Muscle layer of duodenum (tissue), 2 donors: ENCODE measurements around the gene CEP85.

Experiments
- H3K27ac ChIP-seq: one replicate; pipeline ENCODE4 v1.7.0; 2013; ENCODE audit warnings: mild to moderate bottlenecking, low read length
- H3K27me3 ChIP-seq: one replicate; pipeline ENCODE4 v1.7.0; 2013; ENCODE audit warnings: low read depth, mild to moderate bottlenecking, control low read depth, low read length
- H3K36me3 ChIP-seq, 2 donors: one replicate each; pipeline ENCODE4 v1.7.0; 2013; ENCODE audit warnings: low read length in 2 of 2, control low read depth in 1 of 2, mild to moderate bottlenecking in 1 of 2; ENCODE audit not compliant: insufficient read depth in 2 of 2, control insufficient read depth in 1 of 2
- H3K4me1 ChIP-seq, 2 donors: one replicate each; pipeline ENCODE4 v1.7.0; 2013; ENCODE audit warnings: low read length in 2 of 2, mild to moderate bottlenecking in 2 of 2, control low read depth in 1 of 2, moderate library complexity in 1 of 2; ENCODE audit not compliant: insufficient read depth in 2 of 2, control insufficient read depth in 1 of 2
- H3K4me3 ChIP-seq, 2 donors: one replicate each; pipeline ENCODE4 v1.7.0; 2013; ENCODE audit warnings: low read length in 2 of 2, low read depth in 1 of 2, mild to moderate bottlenecking in 1 of 2
- H3K9me3 ChIP-seq, 2 donors: one replicate each; pipeline ENCODE4 v1.7.0; 2013; ENCODE audit warnings: low read length in 2 of 2, control low read depth in 1 of 2, mild to moderate bottlenecking in 1 of 2; ENCODE audit not compliant: control insufficient read depth in 1 of 2
- donor health status: healthy.

CEP85 gene

DNA sequence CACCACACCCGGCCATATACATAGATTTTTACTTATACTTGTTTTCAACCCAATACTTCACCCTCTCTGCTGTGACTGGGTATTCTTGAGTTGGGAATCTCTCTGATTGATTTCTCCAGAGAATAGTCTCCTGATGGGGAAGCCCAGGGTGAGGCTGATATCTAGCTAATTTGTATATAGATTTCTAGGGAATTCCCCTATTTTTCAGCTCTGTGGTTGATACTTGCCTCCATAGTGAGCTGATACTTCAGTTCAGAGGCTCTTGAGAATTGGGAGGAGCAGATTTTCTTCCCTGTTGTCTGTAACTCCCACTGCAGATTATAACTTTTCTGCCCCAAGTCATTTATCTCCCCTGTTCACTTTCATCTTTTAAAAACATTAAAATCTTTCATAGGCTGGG is 31.4 kb downstream of the CEP85 start:
- H3K27ac ChIP-seq: no peak overlapping the region
- no peaks in the 10 kb centered on the region for H3K9me3 ChIP-seq
- no peaks in the 10 kb centered on the region for H3K4me1 ChIP-seq
- H3K4me3 ChIP-seq: no peak overlapping the region
- H3K36me3 ChIP-seq: peaks cover 5 to 22% of the 10 kb centered on the region in 2 donors
- no peaks in the 10 kb centered on the region for H3K27me3 ChIP-seq

DNA sequence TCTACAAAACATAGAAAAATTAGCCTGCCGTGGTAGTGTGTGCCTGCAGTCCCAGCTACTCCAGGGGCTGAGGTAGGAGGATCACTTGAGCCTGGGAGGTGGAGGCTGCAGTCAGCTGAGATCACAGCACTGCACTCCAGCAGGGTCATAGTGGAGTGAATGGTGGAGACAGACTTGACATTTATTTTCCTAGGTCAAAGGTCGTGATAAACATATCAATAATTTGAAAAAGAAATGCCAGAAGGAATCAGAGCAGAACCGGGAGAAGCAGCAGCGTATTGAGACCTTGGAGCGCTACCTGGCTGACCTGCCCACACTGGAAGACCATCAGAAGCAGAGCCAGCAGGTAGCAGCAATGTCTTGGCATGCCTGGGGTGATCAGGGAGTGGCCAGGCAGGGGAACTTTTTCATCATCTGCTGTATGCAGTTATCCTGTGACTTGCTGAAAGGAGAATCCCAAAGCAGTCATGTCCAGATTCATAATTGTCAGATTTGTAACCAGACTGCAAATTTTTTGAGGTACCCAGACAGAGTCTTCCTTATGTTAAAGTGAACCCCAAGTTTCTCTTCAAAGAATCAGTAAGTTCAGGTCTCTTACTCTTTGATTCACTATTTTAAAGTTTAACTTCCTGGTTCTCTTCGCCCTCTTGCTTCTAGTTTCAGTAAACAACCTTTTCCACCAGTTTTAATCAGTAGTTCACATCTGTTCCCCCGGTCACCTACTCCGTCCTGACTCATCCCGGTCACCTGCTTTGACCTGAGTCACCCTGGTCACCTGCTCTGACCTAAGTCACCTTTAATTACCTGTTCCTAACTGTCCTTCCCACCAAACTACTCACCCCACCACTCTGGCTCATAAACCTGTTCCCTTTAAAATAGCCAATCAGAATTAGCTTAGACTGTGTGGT is 34.5 kb downstream of the CEP85 start:
- Histone ChIP-seq H3K4me1 (no peaks in the 10 kb centered on the region), H3K27ac (no peak overlapping the region), H3K27me3 (no peaks in the 10 kb centered on the region), H3K36me3 (peaks cover 4 to 26% of the 10 kb centered on the region in 2 donors), H3K9me3 (no peaks in the 10 kb centered on the region), H3K4me3 (no peak overlapping the region)

- Histone ChIP-seq H3K9me3 (no peaks in the 10 kb centered on the region), H3K4me3 (no peak overlapping the region), H3K27me3 (no peaks in the 10 kb centered on the region), H3K36me3 (peaks cover 0 to 26% of the 10 kb centered on the region in 2 donors), H3K4me1 (no peaks in the 10 kb centered on the region), H3K27ac (no peak overlapping the region)
Measured at GRCh38 chr1:26269198-26269550, 35.2 kb downstream of the CEP85 start.

- H3K27ac ChIP-seq: no peak overlapping the region
- peaks cover 4 to 8% of the 10 kb centered on the region in 2 donors for H3K36me3 ChIP-seq
- no peak overlapping the region for H3K4me3 ChIP-seq
- H3K27me3 ChIP-seq: no peaks in the 10 kb centered on the region
- H3K4me1 ChIP-seq: peaks cover 35% of the 10 kb centered on the region in 2 donors
- no peaks in the 10 kb centered on the region for H3K9me3 ChIP-seq
Measured at GRCh38 chr1:26274801-26275425, 40.9 kb downstream of the CEP85 start.

DNA sequence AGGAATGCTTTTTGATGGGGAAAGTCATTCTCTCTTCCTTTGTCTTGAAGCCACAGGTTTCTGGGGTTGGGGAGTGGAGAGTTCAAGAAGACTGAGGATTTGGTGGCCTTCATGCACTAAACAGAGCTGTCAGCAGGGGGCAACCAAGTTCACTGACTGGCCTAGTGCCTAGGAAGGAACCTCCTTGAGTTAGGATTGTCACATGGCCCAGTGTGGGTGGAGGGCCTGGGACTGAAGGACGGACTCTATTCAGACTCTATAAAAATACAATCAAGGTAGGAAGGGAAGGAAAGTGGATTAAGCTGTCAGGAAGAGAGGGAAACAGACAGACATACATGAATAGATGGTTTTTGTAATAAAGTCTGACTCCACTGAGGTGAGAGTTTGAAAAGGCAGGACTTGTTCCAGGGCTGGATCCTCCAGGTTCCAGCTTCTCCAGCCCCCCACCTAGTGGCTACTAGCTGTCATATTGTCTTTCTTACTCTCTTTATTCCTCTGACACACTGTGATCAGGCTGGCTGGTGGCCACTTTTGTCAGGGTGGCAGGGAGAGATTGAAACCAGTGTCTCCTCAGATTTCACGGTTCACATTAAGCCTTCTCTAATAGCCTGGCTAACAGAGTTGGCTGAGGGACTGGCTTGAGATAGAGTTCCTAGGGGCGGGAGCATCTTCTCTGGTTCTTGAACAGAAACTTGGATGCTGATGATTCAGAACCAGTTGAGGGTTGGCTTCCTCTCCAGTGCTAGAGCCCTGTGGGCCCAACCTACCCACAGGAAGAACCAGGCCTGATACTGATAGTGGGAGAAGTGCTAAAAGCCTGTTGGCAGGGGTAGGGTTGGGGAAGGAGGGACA is 41.8 kb downstream of the CEP85 start:
- Histone ChIP-seq H3K36me3 (peaks cover 2 to 4% of the 10 kb centered on the region in 2 donors), H3K9me3 (no peaks in the 10 kb centered on the region), H3K4me1 (peaks cover 35 to 41% of the 10 kb centered on the region in 2 donors), H3K27me3 (no peaks in the 10 kb centered on the region), H3K4me3 (no peak overlapping the region), H3K27ac (peak overlapping the region; percentile 87)

DNA sequence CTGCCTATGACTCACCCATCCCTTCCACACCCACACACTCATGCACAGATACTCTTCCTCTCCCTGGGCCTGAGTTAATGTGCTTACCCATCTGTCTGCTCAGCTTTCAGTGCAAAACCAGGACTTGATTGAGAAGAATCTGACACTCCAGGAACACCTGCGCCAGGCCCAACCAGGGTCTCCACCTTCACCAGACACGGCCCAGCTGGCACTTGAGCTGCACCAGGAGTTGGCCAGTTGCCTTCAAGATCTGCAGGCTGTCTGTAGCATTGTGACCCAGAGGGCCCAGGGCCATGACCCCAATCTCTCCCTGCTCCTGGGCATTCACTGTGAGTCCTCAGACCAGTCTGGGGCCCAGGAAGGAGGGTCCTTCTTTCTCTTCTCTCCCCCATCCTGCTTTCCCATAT is 42.4 kb downstream of the CEP85 start:
- Histone ChIP-seq H3K27ac (peak overlapping the region; percentile 87), H3K36me3 (peaks cover 0 to 9% of the 10 kb centered on the region in 2 donors), H3K4me3 (no peak overlapping the region), H3K27me3 (no peaks in the 10 kb centered on the region), H3K9me3 (no peaks in the 10 kb centered on the region), H3K4me1 (peaks cover 35 to 47% of the 10 kb centered on the region in 2 donors)

DNA sequence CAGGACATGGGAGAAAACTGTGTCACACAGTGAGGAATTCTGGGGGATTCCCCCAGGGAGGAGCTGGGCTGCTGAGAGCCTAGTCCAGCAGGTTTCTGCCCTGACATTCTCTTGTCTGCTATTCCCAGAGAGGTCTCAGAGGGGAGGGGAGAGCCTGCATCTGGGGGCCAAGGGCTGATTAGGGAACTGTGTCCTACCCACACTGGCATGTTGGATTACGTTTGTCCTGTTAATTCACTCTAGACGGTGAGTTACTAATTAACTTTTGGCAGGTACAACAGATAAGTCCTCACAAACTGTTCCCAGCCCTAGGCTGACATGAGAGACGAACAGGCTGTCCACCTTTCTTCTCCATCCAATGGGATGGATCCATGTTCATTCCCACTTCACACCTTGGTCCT is 43.3 kb downstream of the CEP85 start:
- peak overlapping the region; percentile 87 for H3K27ac ChIP-seq
- no peak overlapping the region for H3K4me3 ChIP-seq
- peaks cover 0 to 11% of the 10 kb centered on the region in 2 donors for H3K36me3 ChIP-seq
- H3K9me3 ChIP-seq: no peaks in the 10 kb centered on the region
- H3K4me1 ChIP-seq: peaks cover 35 to 54% of the 10 kb centered on the region in 2 donors
- no peaks in the 10 kb centered on the region for H3K27me3 ChIP-seq

- Histone ChIP-seq H3K36me3 (peaks cover 0 to 11% of the 10 kb centered on the region in 2 donors), H3K27ac (peak overlapping the region; percentile 87), H3K27me3 (no peaks in the 10 kb centered on the region), H3K4me3 (no peak overlapping the region), H3K4me1 (peaks cover 35 to 55% of the 10 kb centered on the region in 2 donors), H3K9me3 (no peaks in the 10 kb centered on the region)
Measured at GRCh38 chr1:26277719-26278118, 43.7 kb downstream of the CEP85 start.

DNA sequence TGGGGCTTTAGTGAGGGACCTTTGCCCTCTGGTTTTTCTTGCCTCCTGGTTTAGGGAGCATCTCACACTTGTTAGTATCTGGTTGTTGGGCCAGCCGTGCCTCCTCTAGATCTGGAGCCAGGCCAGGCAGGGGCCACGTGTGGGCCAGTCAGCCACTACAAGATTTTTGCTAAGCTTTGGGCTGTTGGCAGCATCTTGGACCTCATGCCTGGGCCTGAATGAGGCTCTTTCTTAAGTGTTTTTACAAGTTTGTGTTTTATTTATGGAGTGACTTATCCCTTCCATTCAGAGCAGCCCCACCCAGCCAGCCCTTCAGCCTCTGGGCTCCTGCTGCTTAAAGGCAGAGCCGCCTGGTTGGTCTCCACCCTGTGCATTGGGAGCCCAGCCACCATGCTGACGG is 44.3 kb downstream of the CEP85 start:
- Histone ChIP-seq H3K9me3 (no peaks in the 10 kb centered on the region), H3K36me3 (peaks cover 0 to 11% of the 10 kb centered on the region in 2 donors), H3K4me3 (no peak overlapping the region), H3K4me1 (peaks cover 35 to 55% of the 10 kb centered on the region in 2 donors), H3K27ac (peak overlapping the region; percentile 87), H3K27me3 (no peaks in the 10 kb centered on the region)

DNA sequence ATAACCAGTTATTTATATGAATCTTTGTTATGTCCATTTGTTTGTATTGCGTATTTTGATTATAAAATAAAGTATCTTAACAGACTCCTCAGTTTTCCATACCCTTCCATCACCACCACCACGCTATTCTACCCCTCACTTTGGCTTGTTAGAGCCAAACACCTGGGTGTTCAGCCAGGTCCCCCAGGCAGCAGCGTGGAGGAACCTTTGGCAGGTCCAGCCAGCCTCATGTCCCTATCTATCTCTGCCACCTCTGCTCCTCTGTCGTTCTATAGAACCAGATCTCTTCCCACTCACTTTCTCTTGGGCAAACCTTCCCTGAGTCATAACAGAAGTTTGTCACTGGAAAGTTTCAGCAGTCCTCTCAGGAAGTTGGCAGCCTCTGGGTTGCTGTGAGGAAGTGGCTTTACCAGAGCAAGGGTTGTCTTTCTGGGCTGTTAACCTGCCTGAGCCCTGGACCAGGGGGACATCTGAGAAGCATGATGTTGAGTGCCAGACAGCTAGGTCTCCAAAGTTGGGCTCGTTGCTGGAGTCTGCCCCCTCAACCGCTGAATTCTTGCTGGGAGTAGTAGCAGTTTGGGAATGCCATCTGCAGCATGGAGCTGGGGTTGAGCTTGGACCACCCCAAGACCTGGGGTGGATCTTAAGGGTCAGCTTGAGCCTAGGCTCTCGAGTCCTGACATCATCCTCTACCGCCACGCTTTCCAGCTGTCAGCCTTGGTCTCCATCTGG is 44.9 kb downstream of the CEP85 start:
- peaks cover 0 to 11% of the 10 kb centered on the region in 2 donors for H3K36me3 ChIP-seq
- peaks cover 35 to 55% of the 10 kb centered on the region in 2 donors for H3K4me1 ChIP-seq
- H3K27me3 ChIP-seq: no peaks in the 10 kb centered on the region
- H3K9me3 ChIP-seq: no peaks in the 10 kb centered on the region
- H3K4me3 ChIP-seq: peak overlapping the region; percentile 65 to 70
- H3K27ac ChIP-seq: peak overlapping the region; percentile 87
